CD4-positive, alpha-beta T cell treated with Interleukin-1 beta for 1 hour (primary cell): ENCODE measurements around the gene ZBTB16.

Experiments
- DNase-seq, 2 donors: peaks; one replicate each; pipeline ENCODE4 v3.0.0-alpha.2; 2020 to 2022

Gene ZBTB16

GRCh38 chr11:114271316-114271715 is 211.8 kb downstream of the ZBTB16 start:
- DNase-seq: no peak

GRCh38 chr11:114272311-114272710 is 212.8 kb downstream of the ZBTB16 start:
- no peak for DNase-seq

- DNase-seq: no peak
These were observed 213.6 kb downstream of the ZBTB16 start for GRCh38 chr11:114273071-114273470.

- DNase-seq: no peak
These were observed 214.6 kb downstream of the ZBTB16 start for GRCh38 chr11:114273890-114274635.

GRCh38 chr11:114274637-114275036 is 215.1 kb downstream of the ZBTB16 start:
- DNase-seq: no peak

- DNase-seq: no peak
These were observed 215.8 kb downstream of the ZBTB16 start for GRCh38 chr11:114275280-114275679.

- no peak for DNase-seq
These were observed 216.6 kb downstream of the ZBTB16 start for GRCh38 chr11:114276077-114276476.

- no peak for DNase-seq
These were observed 218.3 kb downstream of the ZBTB16 start for GRCh38 chr11:114277637-114278341.

GRCh38 chr11:114278342-114279065 is 219.0 kb downstream of the ZBTB16 start:
- DNase-seq: no peak

- no peak for DNase-seq
These were observed 220.5 kb downstream of the ZBTB16 start for GRCh38 chr11:114279792-114280546.

- DNase-seq: no peak
These were observed 221.2 kb downstream of the ZBTB16 start for GRCh38 chr11:114280696-114281095.

- DNase-seq: no peak
These were observed 222.0 kb downstream of the ZBTB16 start for GRCh38 chr11:114281388-114281956.

- DNase-seq: no peak
These were observed 223.0 kb downstream of the ZBTB16 start for GRCh38 chr11:114282488-114282887.

GRCh38 chr11:114283422-114283821 is 223.9 kb downstream of the ZBTB16 start:
- DNase-seq: no peak

GRCh38 chr11:114284021-114284420 is 224.5 kb downstream of the ZBTB16 start:
- no peak for DNase-seq

GRCh38 chr11:114284914-114285313 is 225.4 kb downstream of the ZBTB16 start:
- DNase-seq: no peak

GRCh38 chr11:114285599-114285998 is 226.1 kb downstream of the ZBTB16 start:
- DNase-seq: no peak

- DNase-seq: no peak
These were observed 226.7 kb downstream of the ZBTB16 start for GRCh38 chr11:114286229-114286628.

GRCh38 chr11:114287154-114287553 is 227.6 kb downstream of the ZBTB16 start:
- no peak for DNase-seq

- no peak for DNase-seq
These were observed 228.6 kb downstream of the ZBTB16 start for GRCh38 chr11:114288136-114288535.

GRCh38 chr11:114289779-114290178 is 230.3 kb downstream of the ZBTB16 start:
- DNase-seq: no peak

- no peak for DNase-seq
These were observed 231.2 kb downstream of the ZBTB16 start for GRCh38 chr11:114290503-114291235.
